ENCODE data around the gene XPOT. TPM values are rescaled to one million over a fixed set of nuclear protein-coding genes. Genes with fewer than 3 reads are reported as not detected.
A peak's percentile ranks its signal among the peaks of the same experiment; 100 is the strongest.
"Not testable (repeated sequence)": the region's sequence is repeated elsewhere in the genome, so short reads cannot be mapped to it uniquely, and the experiment has no call there.

Gene XPOT
- 10 to 100 TPM; 46.1 to 65.7 TPM for total RNA-seq
- 10 to 100 TPM; 21.1 to 27.1 TPM for polyA plus RNA-seq
- long read RNA-seq, donor 1, full-length matches to known transcripts, result 4 of 20 reads
- long read RNA-seq, donor 1, partial matches to known transcripts, result 16 of 20 reads
- long read RNA-seq, donor 1, other reads (novel, unspliced or antisense), result 0 of 20 reads
- long read RNA-seq, donor 2, partial matches to known transcripts, result 5 of 5 reads
- long read RNA-seq, donor 2, other reads (novel, unspliced or antisense), result 0 of 5 reads
- long read RNA-seq, donor 3, result 0 reads
- long read RNA-seq, donor 4, partial matches to known transcripts, result 6 of 6 reads
- long read RNA-seq, donor 4, other reads (novel, unspliced or antisense), result 0 of 6 reads
- long read RNA-seq, donor 5, full-length matches to known transcripts, result 3 of 3 reads
- long read RNA-seq, donor 5, partial matches to known transcripts, result 0 of 3 reads
- long read RNA-seq, donor 5, other reads (novel, unspliced or antisense), result 0 of 3 reads

- H3K9me3 ChIP-seq (ENCODE audit: control insufficient read depth in 4 of 4, insufficient read depth in 3 of 4, low read length in 3 of 4), result no peaks in the 10 kb centered on the region
- H3K36me3 ChIP-seq (ENCODE audit: control insufficient read depth in 4 of 4, insufficient read depth in 4 of 4, low read length in 4 of 4), result no peaks in the 10 kb centered on the region
- H3K27ac ChIP-seq (ENCODE audit: low read depth in 1 of 2, low read length in 1 of 2), result peak within 1 kb of the TSS; percentile 97 to 99
- peak; percentile 96 to 99 (median 97) for DNase-seq
- TF ChIP-seq CTCF (IDR thresholded peaks at IDR 0.05; ENCODE audit: control extremely low read depth, extremely low read depth), result no peak
- peaks cover 0 to 6% (median 0%) of the 10 kb centered on the region in 5 donors for H3K4me1 ChIP-seq (ENCODE audit: control insufficient read depth in 5 of 5, insufficient read depth in 5 of 5, low read length in 5 of 5)
- ATAC-seq (ENCODE audit: insufficient read depth, low FRiP score), result peak; percentile 96
- H3K4me3 ChIP-seq, result peak within 1 kb of the TSS; percentile 85
- 12 to 17% methylated on average over 46 to 60 of the region's 60 CpGs for WGBS, 2 donors
- peak within 1 kb of the TSS; percentile 63 to 96 for H3K9ac ChIP-seq (ENCODE audit: insufficient read depth in 1 of 2, low read length in 2 of 2)
- no peaks in the 10 kb centered on the region for H3K27me3 ChIP-seq (ENCODE audit: control insufficient read depth in 3 of 3, insufficient read depth in 3 of 3, low read length in 2 of 3)
Observed at GRCh38 chr12:64403707-64404469, at the start of gene XPOT. Gene XPOT, plus strand, starts transcription at chr12:64404392. Its CDS starts 5,644 bp downstream, at chr12:64410036.

GRCh38 chr12:64356209-64356608, 48.0 kb upstream of the XPOT start:
- not testable (repeated sequence) for DNase-seq; ATAC-seq (ENCODE audit: insufficient read depth, low FRiP score); H3K9me3 ChIP-seq (ENCODE audit: control insufficient read depth in 4 of 4, insufficient read depth in 3 of 4, low read length in 3 of 4); H3K4me1 ChIP-seq (ENCODE audit: control insufficient read depth in 5 of 5, insufficient read depth in 5 of 5, low read length in 5 of 5); H3K9ac ChIP-seq (ENCODE audit: insufficient read depth in 1 of 2, low read length in 2 of 2); H3K27me3 ChIP-seq (ENCODE audit: control insufficient read depth in 3 of 3, insufficient read depth in 3 of 3, low read length in 2 of 3); H3K27ac ChIP-seq (ENCODE audit: low read depth in 1 of 2, low read length in 1 of 2); H3K36me3 ChIP-seq (ENCODE audit: control insufficient read depth in 4 of 4, insufficient read depth in 4 of 4, low read length in 4 of 4); H3K4me3 ChIP-seq
- whole genome bisulfite sequencing, 2 donors, result 91 to 92% methylated on average over 2 of the region's 2 CpGs

GRCh38 chr12:64361173-64361572, 43.0 kb upstream of the XPOT start:
- H3K4me3 ChIP-seq; H3K9me3 ChIP-seq (ENCODE audit: control insufficient read depth in 4 of 4, insufficient read depth in 3 of 4, low read length in 3 of 4); H3K27me3 ChIP-seq (ENCODE audit: control insufficient read depth in 3 of 3, insufficient read depth in 3 of 3, low read length in 2 of 3); H3K9ac ChIP-seq (ENCODE audit: insufficient read depth in 1 of 2, low read length in 2 of 2); H3K27ac ChIP-seq (ENCODE audit: low read depth in 1 of 2, low read length in 1 of 2); ATAC-seq (ENCODE audit: insufficient read depth, low FRiP score); DNase-seq; H3K36me3 ChIP-seq (ENCODE audit: control insufficient read depth in 4 of 4, insufficient read depth in 4 of 4, low read length in 4 of 4); H3K4me1 ChIP-seq (ENCODE audit: control insufficient read depth in 5 of 5, insufficient read depth in 5 of 5, low read length in 5 of 5): not testable (repeated sequence)
- WGBS, 2 donors, result 92 to 96% methylated on average over 3 of the region's 3 CpGs

GRCh38 chr12:64362721-64363305, 41.4 kb upstream of the XPOT start:
- 92 to 96% methylated on average over 4 of the region's 4 CpGs for WGBS, 2 donors
- Histone ChIP-seq H3K9ac (ENCODE audit: insufficient read depth in 1 of 2, low read length in 2 of 2) (no peak overlapping the region), H3K9me3 (ENCODE audit: control insufficient read depth in 4 of 4, insufficient read depth in 3 of 4, low read length in 3 of 4) (no peaks in the 10 kb centered on the region), H3K27ac (ENCODE audit: low read depth in 1 of 2, low read length in 1 of 2) (no peak overlapping the region), H3K27me3 (ENCODE audit: control insufficient read depth in 3 of 3, insufficient read depth in 3 of 3, low read length in 2 of 3) (no peaks in the 10 kb centered on the region), H3K4me1 (ENCODE audit: control insufficient read depth in 5 of 5, insufficient read depth in 5 of 5, low read length in 5 of 5) (no peaks in the 10 kb centered on the region), H3K4me3 (no peak overlapping the region), H3K36me3 (ENCODE audit: control insufficient read depth in 4 of 4, insufficient read depth in 4 of 4, low read length in 4 of 4) (no peaks in the 10 kb centered on the region)
- DNase-seq (no peak), ATAC-seq (ENCODE audit: insufficient read depth, low FRiP score) (no peak)
- no peak for TF ChIP-seq CTCF (IDR thresholded peaks at IDR 0.05; ENCODE audit: control extremely low read depth, extremely low read depth)

Measured in lung (tissue), 16 donors.